Posterior vena cava (tissue), 2 donors: ENCODE results near the gene TOP3B. TPM values are rescaled to one million over a fixed set of nuclear protein-coding genes. Genes with fewer than 3 reads are reported as not detected.

Experiments
- DNase-seq: peaks from one replicate; pipeline ENCODE4 v3.0.0-alpha.2; 2020; ENCODE audit warnings: low spot score
- intact Hi-C, 2 donors: fragments of 100-400 bp; cut with DNase I; formaldehyde crosslinking; loops; one replicate each; pipeline versions ENCODE4 v1.14.1 to v1.14.2; 2022 to 2023
- total RNA-seq, 2 donors: library from RNA; stranded (reverse); fragmentation: NEBNext Ultra II Directional; extraction: Animal tissue kit (Norgen Biotek cat#: 25700); gene quantifications; one replicate each; pipeline ENCODE4 v1.2.1, GENCODE V29; 2021
- donor health status: DM: yes; HTN: yes; CAD: no.
- donor health status: DM: yes; HTN: yes; CAD: no.

The TOP3B gene
- total RNA-seq, 2 donors from 2014 or later: 15.2 to 19.3 TPM

DNA sequence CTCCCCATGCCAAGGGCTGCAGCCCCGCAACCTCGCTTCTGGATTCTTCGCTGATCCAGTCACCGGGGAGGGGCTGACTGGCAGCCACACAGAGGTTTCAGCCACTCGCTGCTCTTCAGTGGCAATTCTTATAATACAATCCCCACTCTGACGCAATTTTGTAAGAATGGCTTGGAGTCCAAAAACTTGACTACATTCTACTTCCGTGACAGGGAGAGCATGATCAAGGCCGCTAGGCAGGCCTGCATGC, 44.8 kb downstream of the TOP3B start:
- intact Hi-C loops: loop anchor here in 1 of 2 donors (5.0 kb wide), 1 partner anchor 225 kb away; no protein-coding TSS in a partner anchor
- DNase-seq: peak; percentile 95

DNA sequence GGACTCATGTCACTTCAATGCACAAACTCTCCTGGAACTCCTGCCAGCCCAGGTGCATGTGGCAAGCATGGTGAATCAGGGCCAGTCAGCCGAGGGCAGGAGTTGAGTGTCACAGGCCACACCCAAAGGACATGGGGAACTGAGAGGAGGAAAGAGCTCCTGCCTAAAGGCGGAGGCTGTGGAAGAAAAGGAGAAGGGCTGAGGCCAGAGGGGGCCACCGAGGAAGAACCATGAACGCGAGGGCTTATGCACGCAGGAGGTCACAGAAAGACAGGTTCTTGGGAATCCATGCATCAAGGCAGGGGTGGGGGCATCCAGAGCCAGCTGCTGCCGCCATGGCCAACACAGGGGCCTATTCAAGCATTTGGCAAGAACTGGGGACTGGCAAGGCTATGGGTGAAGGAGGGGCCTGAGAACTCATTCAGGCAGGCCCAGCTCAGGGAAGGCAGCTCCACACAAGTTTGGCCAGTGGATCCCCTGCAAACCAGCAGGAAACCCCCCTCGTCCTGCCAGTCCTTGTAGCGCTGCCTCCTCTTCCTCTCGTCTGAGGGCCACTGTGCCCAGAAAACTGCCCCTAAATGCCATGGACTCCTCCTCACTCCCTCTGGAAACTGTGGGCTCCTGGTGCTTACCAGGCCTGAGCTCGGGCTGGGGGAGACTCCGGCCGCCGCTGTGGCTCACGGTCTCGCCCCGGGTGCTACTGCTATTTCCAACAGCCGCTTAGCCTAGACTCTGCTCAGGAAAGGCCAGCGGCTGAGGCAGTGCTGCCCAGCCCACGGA, 45.4 kb downstream of the TOP3B start:
- intact Hi-C loops: loop anchor here in 1 of 2 donors (5.0 kb wide), 1 partner anchor 225 kb away; no protein-coding TSS in a partner anchor
- DNase-seq: no peak

DNA sequence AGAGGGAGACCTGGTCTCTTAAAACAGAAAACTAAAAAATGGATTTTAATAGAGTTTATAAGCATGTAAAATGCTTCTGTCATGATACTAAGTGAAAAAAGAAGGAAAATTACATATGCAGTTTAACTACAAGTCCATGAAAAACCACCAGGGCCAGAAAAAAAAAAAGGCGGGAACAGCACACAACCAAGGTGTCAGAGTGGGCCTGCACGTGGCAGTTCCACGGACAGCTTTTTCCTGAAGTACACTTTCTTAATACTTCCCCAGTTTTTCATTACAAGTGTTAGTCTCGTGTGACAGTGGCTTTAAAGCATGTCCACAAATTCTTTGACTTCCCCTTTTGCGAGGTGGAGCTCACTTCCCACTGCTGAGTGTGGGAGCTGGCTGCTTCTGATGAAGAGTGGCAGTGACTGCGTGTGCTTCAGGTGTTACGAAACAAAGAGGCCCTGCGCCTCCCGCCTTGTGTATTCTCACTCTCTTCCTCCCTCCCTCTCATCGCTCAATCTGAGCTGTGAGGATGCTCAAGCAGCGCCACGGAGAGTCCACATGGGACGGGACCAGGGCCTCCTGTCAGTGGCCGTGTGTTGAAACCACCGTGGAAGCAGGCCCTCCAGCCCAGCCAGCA, 46.3 kb downstream of the TOP3B start:
- intact Hi-C loops: loop anchor here in 1 of 2 donors (5.0 kb wide), 1 partner anchor 224 kb away; no protein-coding TSS in a partner anchor
- DNase-seq: no peak

DNA sequence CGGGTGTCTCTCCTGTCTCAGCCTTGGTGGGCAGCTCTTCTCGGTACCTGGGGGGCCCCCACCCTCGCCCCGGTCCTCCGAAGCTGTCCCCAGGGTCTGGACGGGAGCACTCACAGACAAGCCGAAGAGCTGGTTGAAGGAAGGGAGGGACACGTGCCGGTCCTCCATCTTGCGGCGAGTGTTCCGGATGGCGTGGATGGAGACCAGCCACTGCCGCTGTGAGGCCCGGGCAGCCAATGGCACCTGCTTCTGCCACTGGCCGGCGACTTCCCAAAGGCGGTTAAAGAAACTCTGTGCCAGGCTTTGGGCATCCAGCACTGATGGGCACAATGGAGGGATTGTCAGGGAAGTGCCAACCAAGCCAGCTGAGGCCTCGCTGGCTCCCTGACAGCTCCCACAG, 48.7 kb downstream of the TOP3B start:
- intact Hi-C loops: no loop called here
- peak; percentile 73 for DNase-seq

DNA sequence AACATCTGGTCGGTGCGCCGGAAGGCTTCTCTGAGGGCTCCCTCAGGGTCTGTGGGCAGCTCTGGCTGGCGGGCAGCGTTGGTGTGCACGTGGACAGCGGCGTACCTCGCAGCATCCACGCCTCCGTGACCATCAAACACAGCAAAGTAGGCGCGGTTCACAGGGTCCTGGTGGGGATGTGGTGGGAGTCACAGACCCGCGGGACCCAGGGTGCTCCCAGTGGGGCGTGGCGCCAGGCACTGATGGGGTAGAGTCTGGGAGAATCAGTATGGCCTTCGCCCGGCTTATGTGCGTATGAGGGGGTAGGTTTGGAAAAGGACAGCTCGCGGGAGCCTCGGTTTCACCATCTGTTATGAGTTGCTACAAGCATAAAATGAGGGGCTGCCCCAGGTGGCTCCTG, 49.2 kb downstream of the TOP3B start:
- peak; percentile 72 for DNase-seq
- intact Hi-C loops: no loop called here

DNA sequence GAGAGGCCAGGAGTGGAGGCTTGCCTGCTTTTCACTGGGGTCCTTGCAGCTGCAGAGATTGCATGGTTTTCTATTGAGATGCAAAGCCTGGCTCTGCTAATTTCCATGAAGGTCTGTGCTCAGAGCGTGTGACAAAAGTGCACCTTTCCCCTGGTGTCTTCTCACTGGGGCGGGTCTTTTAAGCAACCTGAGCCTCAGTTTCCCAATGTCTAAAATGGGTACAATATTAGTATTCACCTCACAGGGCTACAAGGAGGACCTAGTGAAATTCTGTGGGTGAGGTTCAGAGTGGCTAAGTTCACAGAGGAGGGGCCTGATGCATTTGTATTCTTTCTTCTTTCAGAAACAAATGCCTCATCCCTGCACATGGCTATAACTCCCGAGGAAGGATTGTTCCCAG, 50.2 kb downstream of the TOP3B start:
- no peak for DNase-seq
- intact Hi-C loops: no loop called here

DNA sequence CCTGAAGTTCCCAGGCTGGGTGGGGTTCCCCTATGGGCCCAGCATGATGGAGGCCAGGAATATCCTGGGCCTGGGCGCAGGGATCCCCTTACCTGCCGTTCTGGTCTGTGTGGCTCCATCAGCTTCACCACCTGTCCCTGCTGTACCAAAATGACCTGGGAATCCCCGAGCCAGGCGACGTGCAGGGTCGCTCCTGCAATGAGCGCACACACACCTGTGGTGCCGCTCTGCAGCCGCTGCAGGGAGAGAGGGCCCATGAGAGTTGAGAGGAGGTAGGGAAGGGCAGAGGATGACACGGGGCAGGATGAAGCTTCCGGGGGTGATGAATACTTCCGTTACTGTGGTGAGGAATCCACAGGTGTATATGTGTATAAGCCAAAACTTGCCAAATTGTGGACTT, 51.5 kb downstream of the TOP3B start:
- no peak for DNase-seq
- intact Hi-C loops: no loop called here

DNA sequence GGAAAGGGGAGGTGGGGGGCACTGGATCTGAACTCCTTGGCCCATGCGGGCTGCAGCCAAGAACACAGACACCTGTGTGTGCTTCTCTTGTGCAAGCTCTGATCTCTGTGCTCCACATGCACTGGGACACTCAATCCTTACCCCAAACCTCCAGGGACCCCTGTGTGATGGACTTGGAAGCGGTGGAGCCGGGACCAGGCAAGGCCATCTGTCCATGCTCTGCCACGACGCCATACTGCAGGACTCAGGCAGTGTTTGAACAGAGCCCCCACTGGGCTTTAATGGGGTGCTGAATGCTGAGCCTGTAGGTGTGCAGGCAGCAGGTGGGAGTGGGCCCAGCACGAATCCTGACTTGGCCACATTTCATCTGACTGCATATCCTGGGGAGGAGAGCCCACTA, 53.3 kb downstream of the TOP3B start:
- intact Hi-C loops: no loop called here
- no peak for DNase-seq

DNA sequence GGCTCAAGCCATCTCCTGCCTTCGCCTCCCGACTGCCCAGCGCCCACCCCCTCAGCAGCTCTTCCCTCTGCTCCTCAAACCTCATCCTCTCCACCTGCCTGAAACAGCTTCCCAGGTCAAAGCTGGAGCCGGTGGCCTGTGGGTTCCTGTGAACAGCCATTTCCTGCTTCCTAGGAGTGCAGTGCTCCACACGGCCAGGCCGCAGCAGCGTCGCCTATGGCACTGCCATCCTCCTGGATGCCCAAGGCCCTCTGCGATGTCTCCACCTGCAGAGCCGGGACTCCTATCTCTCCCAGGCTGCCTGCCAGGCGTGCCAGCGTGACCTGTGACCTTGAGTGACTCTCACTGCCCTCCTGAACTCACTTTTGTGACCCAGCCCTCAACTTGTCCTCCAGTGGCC, 54.5 kb downstream of the TOP3B start:
- intact Hi-C loops: no loop called here

DNA sequence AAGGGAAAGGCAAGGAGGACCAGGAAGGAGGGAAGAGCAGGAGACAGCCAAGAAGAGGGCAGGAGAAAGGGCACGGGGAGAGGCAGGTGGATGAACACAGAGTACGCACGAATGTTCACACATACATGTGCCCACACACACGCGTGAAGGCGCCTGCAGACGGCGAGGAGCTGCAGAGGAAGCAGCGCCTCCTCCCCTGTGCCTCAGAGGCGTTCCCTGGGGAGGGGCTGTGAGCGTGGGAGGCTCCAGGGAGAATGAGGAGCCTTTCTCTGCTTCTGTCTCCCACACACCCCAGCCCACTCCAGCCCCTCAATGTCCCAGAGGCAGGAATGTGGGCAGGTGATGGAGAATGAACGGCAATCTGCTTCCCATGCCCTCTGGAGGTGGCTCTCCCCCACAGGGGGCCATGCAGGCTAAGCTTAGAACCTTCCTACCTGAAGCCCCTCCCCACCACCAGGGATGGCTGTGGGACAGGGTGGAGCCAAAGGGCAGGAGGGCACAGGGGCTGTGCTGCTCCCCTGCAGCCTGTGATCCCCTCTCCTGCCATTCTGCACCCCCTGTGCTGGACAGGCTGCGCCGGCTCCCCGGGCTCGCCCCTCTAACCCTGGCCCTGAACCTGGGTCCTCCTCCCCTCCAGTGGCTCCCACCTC, 55.3 kb downstream of the TOP3B start:
- DNase-seq: peak; percentile 59
- intact Hi-C loops: no loop called here

More for the DNA sequence above, 54.5 kb downstream of the TOP3B start:
- peak; percentile 48 for DNase-seq

DNA sequence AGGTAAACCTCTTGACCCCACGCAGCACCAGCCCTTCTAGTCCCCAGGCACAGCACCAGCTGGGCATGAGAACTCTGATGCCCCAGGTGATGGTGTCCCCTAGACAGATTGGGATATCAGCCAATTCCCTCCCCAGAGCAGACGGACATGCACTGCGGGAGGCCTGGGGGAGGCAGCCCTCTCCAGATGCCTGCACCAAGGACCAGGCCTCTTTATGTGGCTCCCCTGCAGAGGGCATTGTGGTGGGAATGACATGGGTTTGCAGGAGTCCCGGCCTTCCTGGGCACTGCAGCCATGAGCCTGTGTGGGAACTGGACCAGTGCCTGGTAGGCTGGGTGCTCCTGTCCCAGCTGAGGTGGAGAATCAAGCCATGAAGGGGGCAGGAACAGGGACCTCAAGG, 55.9 kb downstream of the TOP3B start:
- no peak for DNase-seq
- intact Hi-C loops: no loop called here

DNA sequence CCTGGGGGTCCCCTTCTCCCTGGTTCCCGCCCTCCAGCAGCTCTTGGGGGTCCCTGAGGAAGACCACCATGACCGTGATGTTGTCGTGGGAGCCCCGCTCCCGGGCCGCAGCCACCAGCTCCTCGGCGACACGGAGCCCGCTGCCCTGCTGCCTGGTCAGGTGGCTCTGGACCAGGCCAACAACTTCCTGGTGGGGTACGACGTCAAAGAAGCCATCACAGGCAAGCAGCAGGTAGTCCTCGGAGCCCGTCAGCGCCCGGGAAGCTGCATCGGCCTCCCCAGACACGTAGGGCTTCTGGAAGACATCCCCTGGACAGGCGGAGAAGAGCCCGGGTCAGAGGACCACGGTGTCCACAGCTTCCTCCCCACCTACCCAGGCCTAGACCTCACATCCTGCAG, 59.4 kb downstream of the TOP3B start:
- no peak for DNase-seq
- intact Hi-C loops: no loop called here

DNA sequence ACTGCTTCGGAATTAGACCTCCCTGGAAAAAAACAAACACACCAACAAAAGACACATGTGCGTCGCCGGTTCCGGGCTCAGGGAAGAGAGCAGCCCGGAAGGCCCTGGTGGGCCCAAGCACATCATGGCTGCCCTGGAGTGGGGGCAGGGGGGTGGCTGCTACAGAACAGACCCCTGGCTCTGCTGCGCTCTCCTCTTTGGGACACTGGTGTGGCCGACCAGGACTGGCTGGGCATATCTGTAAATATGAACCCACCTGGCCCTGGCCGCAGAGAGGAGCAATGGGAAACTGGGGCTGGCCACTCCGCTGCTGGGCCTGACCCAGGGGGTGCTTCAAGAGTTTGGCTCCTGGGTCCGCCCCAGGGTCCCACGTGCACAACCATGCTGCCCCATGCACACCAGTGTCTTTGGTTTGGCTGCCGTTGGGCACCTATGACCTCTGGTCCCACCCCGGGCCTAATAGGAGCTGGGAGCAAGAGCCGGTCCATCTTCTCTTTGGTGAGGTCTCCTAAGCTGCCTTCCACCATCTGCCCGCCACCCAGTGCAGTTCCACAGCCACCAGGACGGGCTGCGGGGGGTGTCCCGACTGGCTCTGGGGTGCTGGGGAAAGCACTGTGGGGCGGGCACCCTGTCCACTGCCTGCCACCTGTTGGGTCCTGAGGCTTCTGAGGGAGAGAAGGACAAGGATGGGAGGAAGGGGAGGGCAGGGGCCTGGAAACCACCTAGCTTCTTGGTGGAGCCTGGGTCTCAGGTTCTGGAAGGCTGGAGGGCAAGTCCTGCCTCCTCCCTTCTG, 60.0 kb downstream of the TOP3B start:
- intact Hi-C loops: no loop called here
- no peak for DNase-seq

DNA sequence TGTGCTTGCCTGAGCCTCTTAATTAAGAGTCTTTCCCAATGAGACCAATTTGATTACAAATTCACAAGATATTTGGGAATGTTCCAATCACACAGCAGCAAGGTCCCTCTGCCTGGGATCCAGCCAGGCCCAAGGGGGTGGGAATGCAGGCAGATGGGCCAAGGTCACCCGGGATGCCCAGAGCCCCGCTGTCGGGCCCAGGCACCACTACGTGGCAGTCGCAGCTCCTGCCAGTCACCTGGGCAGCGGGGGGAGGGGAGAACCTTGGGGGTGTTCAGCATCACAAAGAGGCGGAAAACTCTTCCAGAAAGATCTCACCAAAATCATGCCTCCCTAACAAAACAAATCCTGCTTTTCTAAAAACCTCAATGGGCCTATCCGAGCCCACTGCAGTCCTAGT, 60.9 kb downstream of the TOP3B start:
- intact Hi-C loops: no loop called here
- no peak for DNase-seq

DNA sequence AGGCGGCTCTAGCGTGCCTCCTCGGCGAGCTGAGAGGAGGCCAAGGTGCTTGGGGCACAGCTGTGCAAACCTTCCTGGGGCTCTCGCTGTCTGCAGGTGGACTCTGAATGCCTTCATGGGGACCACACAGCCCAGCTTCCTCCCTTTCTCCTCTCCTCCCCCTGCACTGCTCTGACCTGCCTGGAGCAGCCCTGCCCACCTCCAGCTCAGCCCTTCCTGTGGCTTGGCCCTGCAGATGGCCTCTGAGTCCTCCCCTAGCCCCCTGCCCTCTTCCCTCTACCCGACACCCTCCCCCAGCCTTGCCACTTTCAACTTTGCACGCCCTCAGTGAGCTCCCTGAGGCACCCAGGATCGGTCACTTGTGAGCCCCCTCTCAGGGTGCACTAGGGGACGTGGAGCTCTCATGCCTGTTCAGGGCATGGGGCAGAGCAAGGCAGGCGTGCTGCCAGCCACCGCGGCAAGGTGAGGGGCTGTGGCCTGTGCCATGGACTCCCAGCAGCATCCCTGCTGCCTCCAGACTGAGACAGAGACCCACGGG, 61.3 kb downstream of the TOP3B start:
- DNase-seq: no peak
- intact Hi-C loops: no loop called here

DNA sequence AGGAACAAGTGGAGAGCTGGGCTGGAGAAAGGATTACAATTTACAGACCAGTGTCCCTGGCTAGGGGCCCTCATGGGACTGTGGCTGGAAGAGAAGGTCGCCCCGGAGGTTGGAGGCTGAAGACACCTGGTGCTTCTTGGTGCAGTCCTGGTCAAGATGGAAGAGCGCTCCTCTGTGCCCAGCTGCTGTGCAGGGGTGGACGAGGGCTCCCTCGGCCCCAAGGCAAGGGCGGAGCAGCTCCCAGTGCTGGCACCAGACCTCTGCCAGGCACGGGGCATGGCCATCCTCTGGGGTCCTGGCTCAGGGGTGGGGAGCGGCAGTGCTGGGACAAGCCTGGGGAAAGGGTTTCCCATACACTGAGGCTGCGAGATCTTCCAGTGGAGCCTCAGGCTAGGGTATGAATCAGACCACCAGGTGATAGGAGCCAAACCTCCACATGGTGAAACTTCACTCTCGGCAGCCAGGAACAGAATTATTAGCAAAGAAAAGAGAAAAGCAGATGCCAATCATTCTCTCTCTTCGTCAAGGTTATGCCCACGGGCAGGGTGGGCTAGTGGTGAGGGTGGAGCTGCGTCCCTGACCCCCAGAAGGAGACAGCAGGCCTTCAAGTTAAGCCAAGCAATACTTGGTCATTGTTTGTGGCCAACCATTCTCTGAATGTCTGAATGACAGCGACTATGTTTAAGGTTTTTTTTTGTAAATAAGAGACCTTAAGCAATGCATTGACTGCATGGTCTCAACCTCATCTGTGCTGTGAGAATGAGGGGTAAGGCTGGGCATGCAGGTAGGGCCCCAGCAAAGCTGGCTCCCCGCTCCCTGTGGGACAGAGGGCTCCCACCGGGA, 62.0 kb downstream of the TOP3B start:
- intact Hi-C loops: no loop called here

DNA sequence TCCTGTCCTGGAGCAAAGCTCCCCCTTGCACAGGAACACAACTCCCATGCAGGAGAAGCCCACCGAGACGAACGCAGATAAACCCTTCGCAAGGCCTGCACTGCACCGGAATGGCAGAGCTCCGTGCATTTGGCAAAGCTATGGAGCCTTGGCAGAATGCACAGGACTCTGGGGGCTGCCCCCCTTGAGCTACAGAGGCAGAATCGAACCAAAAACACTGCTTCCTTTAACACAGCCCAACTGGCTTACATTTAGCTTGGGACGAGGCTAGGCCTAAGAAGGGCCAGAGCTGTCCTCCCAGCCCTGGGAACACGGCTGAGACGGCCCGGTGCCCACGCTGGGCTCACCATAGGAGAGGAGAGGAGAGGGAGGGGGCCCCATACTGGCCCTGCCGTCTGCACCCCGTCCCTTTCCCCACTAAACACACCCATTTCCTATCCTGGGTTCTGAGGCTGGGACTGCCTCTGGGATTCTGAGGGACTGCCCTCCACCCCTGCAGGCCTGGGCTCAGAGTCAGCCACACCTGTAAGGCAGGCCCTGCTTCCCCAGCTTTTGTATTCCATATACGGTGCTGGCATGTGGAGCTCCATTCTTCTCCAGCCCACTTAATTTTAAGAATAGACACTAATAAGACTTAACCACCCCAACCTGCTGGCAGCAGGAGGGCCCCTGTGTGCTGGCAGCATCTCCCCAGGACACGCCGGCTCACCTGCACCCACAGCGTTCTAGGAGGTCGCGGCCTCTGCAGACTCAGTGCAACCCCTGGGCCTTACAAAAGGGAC, 62.9 kb downstream of the TOP3B start:
- no peak for DNase-seq
- intact Hi-C loops: no loop called here

More for the DNA sequence above, 62.0 kb downstream of the TOP3B start:
- DNase-seq: no peak
